Stimulated activated CD8-positive, alpha-beta memory T cell treated with anti-CD3 and anti-CD28 coated beads, Interleukin-15, amount 100 ng/mL, for 4 hours (primary cell): ENCODE data around the gene KRI1.
"Not testable (repeated sequence)": the region's sequence is repeated elsewhere in the genome, so short reads cannot be mapped to it uniquely, and the experiment has no call there.

Experiments
- DNase-seq, 2 donors: peaks; one replicate each; pipeline ENCODE4 v3.0.0-alpha.2; 2020; ENCODE audit warnings: low read depth in 2 of 2

Gene KRI1

GRCh38 chr19:10575011-10575716 lies 9.4 kb upstream of the KRI1 start:
- no peak for DNase-seq

GRCh38 chr19:10574462-10574861 lies 8.7 kb upstream of the KRI1 start:
- DNase-seq, result no peak

- not testable (repeated sequence) for DNase-seq
Measured at GRCh38 chr19:10573793-10574192, 8.0 kb upstream of the KRI1 start.

GRCh38 chr19:10568826-10569651 lies 3.2 kb upstream of the KRI1 start, which contains the start of gene CDKN2D:
CDKN2D (minus strand) TSS chr19:10568979; CDS start chr19:10568653, 326 bp downstream.
- DNase-seq, result peak; percentile 99 to 100

- DNase-seq, result no peak
Measured at GRCh38 chr19:10568062-10568825, 2.4 kb upstream of the KRI1 start.

GRCh38 chr19:10567656-10568055 lies 1.8 kb upstream of the KRI1 start:
- DNase-seq, result no peak

GRCh38 chr19:10566658-10567410 lies 1.0 kb upstream of the KRI1 start:
- peak in 1 of 2 donors; percentile 47 for DNase-seq

DNA sequence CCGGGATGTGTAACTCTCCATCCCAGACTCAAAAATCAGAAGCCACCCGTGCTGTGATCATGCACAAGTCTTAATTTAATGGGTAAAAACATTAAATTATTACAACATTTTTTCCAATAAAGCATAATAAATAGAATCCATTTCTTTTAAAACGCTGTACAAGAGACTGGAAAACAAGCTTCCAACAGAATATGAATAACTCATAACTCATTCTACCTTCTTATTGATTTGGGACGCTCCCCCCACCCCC lies 523 bp upstream of the KRI1 start:
- no peak for DNase-seq

DNA sequence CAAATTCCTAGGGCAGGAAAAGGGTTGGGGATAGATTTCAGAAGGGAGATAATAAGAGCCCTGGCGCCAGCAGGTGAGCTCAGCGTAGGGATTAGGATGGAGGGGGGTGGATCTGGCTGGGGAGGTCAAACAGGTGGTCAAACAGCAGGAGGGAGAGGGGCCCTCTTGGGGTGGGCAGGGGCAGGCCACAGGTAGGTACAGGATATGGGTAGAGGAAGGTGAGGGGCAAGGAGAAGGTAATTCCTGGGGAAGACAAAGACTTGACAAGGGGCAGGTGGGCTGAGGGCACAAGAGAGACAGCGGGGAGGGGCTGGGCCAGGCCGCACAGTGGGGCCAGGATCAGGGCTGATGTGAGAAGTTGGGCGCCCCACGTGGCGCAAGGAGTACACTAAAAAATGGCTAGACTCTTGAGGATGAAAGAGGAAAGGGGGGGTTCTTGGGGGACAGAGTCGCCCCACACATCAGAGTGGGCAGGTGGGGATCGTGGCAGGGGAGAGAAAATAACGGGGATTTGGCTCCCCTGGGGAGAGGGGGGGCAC lies 713 bp downstream of the KRI1 start:
- DNase-seq, result no peak

DNA sequence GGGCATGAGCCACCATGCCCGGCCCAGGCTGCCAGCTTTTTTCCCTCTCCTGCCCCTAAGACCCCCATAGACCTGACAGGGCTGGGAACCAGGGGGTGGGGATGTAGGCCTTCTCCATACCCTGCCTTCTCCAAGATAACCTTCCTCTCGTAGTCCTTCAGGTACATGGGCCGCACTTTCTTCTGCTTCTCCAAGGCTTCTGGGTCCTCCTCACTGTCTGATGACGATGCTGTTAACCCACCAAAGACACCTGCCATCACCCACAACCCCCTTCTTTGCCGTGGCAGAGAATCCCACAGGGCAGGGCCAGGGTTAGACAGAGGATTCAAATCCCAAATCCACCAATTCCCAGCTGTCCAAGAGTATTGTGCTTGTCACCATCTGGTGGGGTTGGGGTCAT lies 3.2 kb downstream of the KRI1 start:
- DNase-seq, result no peak

DNA sequence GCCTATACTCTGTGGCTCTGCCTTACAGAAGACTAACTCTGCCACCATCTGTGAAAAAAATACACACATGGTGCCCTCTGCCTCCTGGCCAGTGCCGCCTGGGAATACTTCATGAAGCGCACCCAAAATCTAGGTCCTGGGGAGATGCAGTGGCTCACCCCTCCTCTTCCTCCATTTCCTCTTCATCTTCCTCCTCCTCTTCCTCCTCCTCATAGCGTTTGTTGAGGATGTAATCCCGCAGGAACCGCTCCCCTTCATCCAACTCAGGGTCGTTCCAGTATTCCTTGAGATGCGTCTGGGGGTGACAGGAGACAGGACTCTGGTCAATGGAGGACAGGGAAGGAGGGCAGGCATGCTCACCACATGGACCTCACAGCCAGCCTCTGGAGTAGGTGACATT lies 5.7 kb downstream of the KRI1 start:
- DNase-seq, result no peak

DNA sequence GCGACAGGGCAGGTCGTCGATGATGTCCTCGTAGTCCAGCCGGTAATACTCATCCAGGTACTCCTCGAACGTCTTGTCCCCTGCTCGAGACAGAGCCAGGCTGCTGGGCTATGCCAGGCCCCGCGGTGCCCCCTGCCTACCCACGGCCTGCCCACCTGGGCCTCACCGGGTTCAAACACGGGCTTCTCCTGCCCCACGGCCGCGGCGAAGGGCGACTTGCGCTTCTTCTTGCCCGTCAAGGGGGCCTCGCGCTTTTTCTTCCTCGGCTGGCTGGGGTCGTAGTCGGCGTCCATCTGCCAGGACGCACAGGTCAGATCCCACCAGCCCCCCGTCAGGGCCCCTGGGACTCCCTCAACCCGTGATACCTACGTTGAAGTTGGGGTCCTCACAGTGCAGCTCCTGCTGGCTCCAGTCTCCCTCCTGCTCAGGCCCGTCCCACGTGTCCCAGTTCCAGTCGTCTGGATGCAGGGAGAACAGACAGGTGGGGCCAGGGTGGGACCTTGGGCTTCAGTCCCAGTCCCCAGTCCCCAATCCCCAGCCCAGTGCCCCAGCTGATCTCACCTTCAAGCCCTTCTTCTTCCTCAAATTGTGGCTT lies 8.1 kb downstream of the KRI1 start:
- no peak for DNase-seq

DNA sequence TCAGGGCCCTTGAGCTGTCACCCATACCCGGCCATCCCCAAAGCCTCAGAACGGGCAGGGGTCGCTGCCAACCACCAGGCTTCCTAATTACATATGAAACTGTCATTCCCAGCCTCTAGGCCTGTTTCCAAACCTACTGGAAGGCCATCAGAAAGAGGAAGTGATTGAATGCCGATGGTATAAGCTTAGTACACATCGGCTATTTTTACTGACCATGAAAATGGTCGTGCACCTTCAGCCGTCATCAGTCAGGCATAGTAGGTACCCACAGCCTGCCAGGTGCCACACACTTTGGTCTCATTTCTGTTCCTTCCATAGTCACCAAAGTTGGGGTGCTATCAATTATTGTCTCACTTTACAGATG lies 10.2 kb downstream of the KRI1 start:
- no peak for DNase-seq

DNA sequence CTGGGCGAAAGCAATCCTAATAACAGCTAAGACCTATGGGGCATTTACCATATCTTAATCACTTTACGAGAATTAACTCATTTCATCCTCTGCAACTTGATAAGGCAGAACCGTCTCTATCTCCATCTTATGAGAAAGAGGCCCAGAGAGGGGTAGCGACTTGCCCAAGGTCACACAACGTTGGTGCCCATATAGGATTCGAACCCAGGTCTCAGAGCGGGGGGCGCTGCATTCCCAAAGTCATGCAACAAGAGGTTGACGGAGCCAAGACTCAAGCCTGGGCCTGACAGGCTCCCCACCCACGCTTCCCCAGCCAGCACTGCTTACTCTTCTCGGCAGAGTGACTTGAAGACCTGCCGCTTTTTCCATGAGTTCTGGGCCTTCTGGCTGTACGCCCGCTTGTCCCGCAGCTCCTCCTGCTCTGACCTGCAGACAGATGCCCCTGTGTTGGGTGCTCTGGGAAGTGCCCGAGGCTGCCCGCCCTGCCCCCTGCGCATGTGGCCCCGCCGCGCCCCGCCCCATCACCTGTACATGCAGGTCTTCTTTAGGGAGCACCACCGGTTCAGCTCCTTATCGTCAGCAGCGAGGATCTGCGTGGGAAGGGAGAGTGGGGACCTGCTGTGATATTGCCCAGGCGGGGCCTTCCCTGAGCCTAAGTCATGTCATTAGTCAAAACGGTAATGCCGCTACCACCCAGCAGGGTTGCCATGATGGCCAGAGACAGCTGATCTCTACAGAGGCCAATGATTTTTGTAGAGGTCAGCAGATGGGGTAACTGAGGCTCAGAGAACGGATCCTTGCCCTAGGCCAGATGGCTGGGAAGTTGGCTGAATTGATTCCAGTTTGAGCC lies 10.8 kb downstream of the KRI1 start:
- no peak for DNase-seq

DNA sequence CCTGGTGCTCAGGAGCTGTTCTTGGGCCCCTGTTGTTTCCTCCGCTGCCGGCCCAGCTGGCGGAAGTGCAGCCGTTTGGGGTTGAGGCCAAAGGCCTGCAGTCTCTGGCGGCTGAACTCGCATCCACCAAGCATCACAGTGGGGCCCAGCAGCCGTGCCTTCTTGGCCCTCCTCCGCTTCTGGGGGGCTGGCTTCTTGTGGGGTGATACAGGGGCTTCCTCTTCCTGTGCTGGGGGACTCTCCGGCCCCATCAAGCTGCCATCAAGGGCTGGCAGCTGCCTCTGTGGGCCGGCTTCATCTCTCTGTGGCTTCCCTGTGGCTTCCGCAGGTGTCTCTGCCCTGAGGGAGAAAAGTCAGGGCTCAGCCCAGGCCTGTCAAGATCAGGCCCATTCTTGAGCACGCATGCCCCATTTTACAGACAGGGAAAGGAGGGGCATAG lies 11.8 kb downstream of the KRI1 start:
- no peak for DNase-seq

DNA sequence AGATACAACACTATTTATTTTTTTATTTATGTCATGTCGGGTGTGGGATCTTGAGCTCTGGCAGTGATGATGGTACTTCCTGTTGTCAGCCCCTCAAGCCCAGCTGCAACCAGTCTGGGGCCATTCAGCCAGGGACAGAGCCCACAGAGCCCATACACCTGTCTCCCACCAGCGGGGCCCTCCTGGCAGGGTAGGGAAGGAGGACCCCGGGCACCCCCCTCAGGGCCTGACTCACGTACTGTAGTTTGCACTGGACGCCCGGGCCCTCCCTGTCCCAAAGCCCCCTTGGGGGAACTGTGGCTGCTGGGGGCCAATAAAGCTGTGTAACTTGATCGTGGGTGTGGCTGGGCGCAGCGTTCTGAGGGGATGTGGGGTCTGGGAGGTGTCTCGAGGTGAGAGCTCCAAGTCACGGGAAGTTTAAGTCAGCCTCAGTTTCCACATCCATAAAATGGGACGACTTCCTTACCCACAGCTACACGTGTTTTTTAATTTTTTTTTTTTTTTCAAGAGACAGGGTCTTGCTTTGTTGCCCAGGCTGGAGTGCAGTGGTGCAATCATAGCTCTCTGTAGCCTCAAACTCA lies 12.6 kb downstream of the KRI1 start:
- DNase-seq, result no peak

GRCh38 chr19:10552510-10553053 lies 13.2 kb downstream of the KRI1 start:
- no peak for DNase-seq

DNA sequence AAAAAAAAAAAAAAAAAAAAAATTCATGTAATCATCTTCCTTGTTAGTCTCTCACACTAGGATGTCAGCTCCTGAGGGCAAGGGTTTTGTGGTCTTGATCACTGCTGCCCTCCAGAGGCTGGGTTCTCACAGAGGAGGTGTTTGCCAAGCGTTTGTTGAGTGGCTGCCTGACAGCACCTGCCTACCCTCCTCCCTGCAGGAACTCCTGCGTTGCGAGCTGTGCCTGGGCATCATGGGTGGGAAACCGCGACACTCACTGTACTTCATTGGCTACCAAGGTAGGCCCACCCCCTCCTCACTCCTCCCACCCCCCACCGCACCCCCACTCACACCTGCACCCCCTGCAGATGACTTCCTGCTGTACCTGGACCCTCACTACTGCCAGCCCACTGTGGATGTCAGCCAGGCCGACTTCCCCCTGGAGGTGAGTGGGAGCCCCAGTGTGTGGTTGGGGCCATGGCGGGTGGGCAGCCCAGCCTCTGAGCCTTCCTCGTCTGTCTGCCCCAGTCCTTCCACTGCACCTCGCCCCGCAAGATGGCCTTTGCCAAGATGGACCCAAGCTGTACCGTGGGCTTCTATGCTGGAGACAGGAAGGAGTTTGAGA lies 14.0 kb downstream of the KRI1 start:
- no peak for DNase-seq

GRCh38 chr19:10551006-10551405 lies 14.8 kb downstream of the KRI1 start:
- DNase-seq, result not testable (repeated sequence)
